K562 (cell line): ENCODE measurements around the gene PCDHGB5. TPM values are rescaled to one million over a fixed set of nuclear protein-coding genes. Genes with fewer than 3 reads are reported as not detected.

Source experiments
- ATAC-seq: fragments of 200-7000 bp; cut with Tn5 transposase; 3 replicates; pipeline ENCODE4 v1.9.1; 2020; ENCODE audit warnings: moderate library complexity
- BruUV-seq: library from RNA; stranded (reverse); fragments of 400-500 nt; replicated peaks from 2 replicates; lab custom pipeline; 2021; lab: Mats Ljungman, UMichigan
- CTCF ChIA-PET: fragments of 300-600 bp; formaldehyde crosslinking; extraction: SDS; loops from one replicate; lab custom pipeline; 2021; ENCODE audit warnings: low intra/inter-chr PET ratio; lab: Yijun Ruan, JAX
- POLR2A ChIA-PET: fragments of 300-600, 350-650 bp; sonication (Branson Sonifier 250); formaldehyde crosslinking; extraction: SDS; loops from one replicate; lab custom pipeline; 2021; ENCODE audit warnings: antibody characterized with exemption, inconsistent platforms; lab: Yijun Ruan, JAX
- DNase-seq, 4 experiments: peaks; one replicate each; pipeline versions ENCODE4 v3.0.0 to v3.0.0-alpha.2; 2011 to 2018; ENCODE audit warnings: low spot score in 3 of 4, mixed read lengths in 3 of 4; ENCODE audit errors: extremely low read depth in 1 of 4
- FAIRE-seq: peaks from 2 replicates; lab custom pipeline; 2011; peaks lifted over from hg19 to GRCh38; lab: Jason Lieb, UNC
- H2AFZ ChIP-seq: 2 replicates; pipeline ENCODE4 v1.6.0; 2011; ENCODE audit warnings: low read depth, low read length, control low read depth, inconsistent platforms
- H3K27ac ChIP-seq: fragments of 200-600 bp; 3 replicates; pipeline ENCODE4 v1.8.0; 2011; ENCODE audit warnings: low read depth, mild to moderate bottlenecking, control low read depth, inconsistent platforms, low read length, moderate library complexity, mixed read lengths; ENCODE audit errors: extremely low read depth
- H3K27me3 ChIP-seq, 2 experiments: fragments of 300-600 bp in 1 of 2; 2 replicates in 1 of 2; 3 replicates in 1 of 2; pipeline versions ENCODE4 v1.6.0 to v1.8.0; 2011; ENCODE audit warnings: inconsistent platforms in 2 of 2, low read length in 2 of 2, mild to moderate bottlenecking in 1 of 2, mixed read lengths in 1 of 2, moderate library complexity in 1 of 2; ENCODE audit not compliant: control insufficient read depth in 2 of 2, insufficient read depth in 2 of 2
- H3K36me3 ChIP-seq: fragments of 300-600 bp; 3 replicates; pipeline ENCODE4 v1.8.0; 2011; ENCODE audit warnings: mild to moderate bottlenecking, low read length, inconsistent platforms; ENCODE audit not compliant: control insufficient read depth, insufficient read depth
- H3K4me1 ChIP-seq, 2 experiments: fragments of 200-600 bp in 1 of 2; replicated peaks in 1 of 2; 2 replicates in 1 of 2; 3 replicates in 1 of 2; pipeline versions ENCODE4 v1.5.1 to v1.8.0; 2011; ENCODE audit warnings: inconsistent platforms in 2 of 2, low read length in 2 of 2, mild to moderate bottlenecking in 1 of 2, mixed read lengths in 1 of 2, moderate library complexity in 1 of 2; ENCODE audit not compliant: control insufficient read depth in 2 of 2, insufficient read depth in 2 of 2
- H3K4me2 ChIP-seq: 2 replicates; pipeline ENCODE4 v1.6.1; 2011; ENCODE audit warnings: low read length, control low read depth, inconsistent platforms, mixed read lengths; ENCODE audit not compliant: insufficient read depth
- H3K4me3 ChIP-seq: fragments of 200-600 bp; sonication (generic), shearing (Covaris generic); 2 replicates; pipeline ENCODE4 v1.5.1; 2016; ENCODE audit warnings: control low read depth, inconsistent platforms
- H3K79me2 ChIP-seq: fragments of 200-600 bp; 3 replicates; pipeline ENCODE4 v1.8.0; 2011; ENCODE audit warnings: low read length, inconsistent platforms; ENCODE audit not compliant: control insufficient read depth, insufficient read depth
- H3K9ac ChIP-seq, 2 experiments: 2 replicates each; pipeline versions ENCODE4 v1.6.0 to v1.6.1; 2011; ENCODE audit warnings: low read depth in 2 of 2, low read length in 2 of 2, control low read depth in 1 of 2, inconsistent platforms in 1 of 2, mild to moderate bottlenecking in 1 of 2, mixed read lengths in 1 of 2; ENCODE audit not compliant: insufficient read depth in 1 of 2
- H3K9me1 ChIP-seq: one replicate; pipeline ENCODE4 v1.6.0; 2011; ENCODE audit warnings: inconsistent platforms, mild to moderate bottlenecking, low read length, moderate library complexity; ENCODE audit not compliant: control insufficient read depth, insufficient read depth
- H3K9me3 ChIP-seq: replicated peaks from 2 replicates; pipeline ENCODE4 v1.5.1; 2011; ENCODE audit warnings: low read depth, low read length, inconsistent platforms; ENCODE audit not compliant: control insufficient read depth, insufficient read depth
- H4K20me1 ChIP-seq: replicated peaks from 2 replicates; pipeline ENCODE4 v1.6.1; 2011; ENCODE audit warnings: low read length, inconsistent platforms, mixed read lengths; ENCODE audit not compliant: control insufficient read depth, insufficient read depth
- ATF1 ChIP-seq, 2 experiments: fragments of 450-650 bp in 1 of 2; IDR thresholded peaks; 2 replicates each; pipeline ENCODE4 v1.6.1; 2016; ENCODE audit warnings: missing compliant biosample characterization in 1 of 2, missing genetic modification characterization in 1 of 2
- ETV5 ChIP-seq: sonication (generic); formaldehyde crosslinking; IDR thresholded peaks from 2 replicates; pipeline ENCODE4 v1.4.0; 2020; ENCODE audit warnings: low read depth, mild to moderate bottlenecking, missing genetic modification reagents
- NONO ChIP-seq, 2 experiments: fragments of 200-400 bp in 1 of 2; fragments of 450-650 bp in 1 of 2; formaldehyde crosslinking in 1 of 2; IDR thresholded peaks; 2 replicates each; pipeline ENCODE4 v1.6.1; 2017; ENCODE audit warnings: low read depth in 2 of 2, mild to moderate bottlenecking in 2 of 2, moderate library complexity in 2 of 2, low read length in 1 of 2
- REST ChIP-seq, 2 experiments: fragments of 450-650 bp; formaldehyde crosslinking in 1 of 2; IDR thresholded peaks; 2 replicates each; pipeline versions ENCODE4 v1.4.0 to v1.6.1; 2014 to 2020; ENCODE audit warnings: mild to moderate bottlenecking in 2 of 2, borderline replicate concordance in 1 of 2, low read depth in 1 of 2
- RREB1 ChIP-seq: fragments of 250-450 bp; sonication (Bioruptor Pico); IDR thresholded peaks from 2 replicates; pipeline ENCODE4 v1.4.0; 2020
- WGBS: fragments of 100-300 bp; shearing (Covaris generic); methylation state at CpG from one replicate; pipeline ENCODE4 v1.1.6; 2016; ENCODE audit warnings: low coverage, mixed read lengths; ENCODE audit not compliant: insufficient coverage; ENCODE audit errors: missing lambda C conversion rate; 5-methylcytosine and 5-hydroxymethylcytosine counted together
- in situ Hi-C: fragments of 300-500 bp; cut with MboI; formaldehyde crosslinking; loops from 4 replicates; pipeline ENCODE4 v1.15.0; 2018; ENCODE audit warnings: inconsistent platforms, mixed read lengths
- intact Hi-C: fragments of 100-400 bp; cut with micrococcal nuclease; formaldehyde crosslinking; loops from 2 replicates; pipeline ENCODE4 v1.14.2; 2022
- polyA plus RNA-seq, 8 experiments: library from polyadenylated mRNA; depleted of rRNA in 4 of 8; stranded (reverse) in 5 of 8; unstranded in 3 of 8; fragments of >200 nt; fragmentation: Nextera tagmentation in 2 of 8; fragmentation: Illumina TruSeq in 1 of 8; extraction: Ambion mirVana in 2 of 8; extraction: Trizol in 1 of 8; gene quantifications; 2 replicates each; pipeline versions ENCODE4 v1.2.1 to v1.2.3, GENCODE V29; 2011 to 2014; ENCODE audit warnings: inconsistent platforms in 1 of 8, missing spikeins in 1 of 8
- total RNA-seq, 7 experiments: library from RNA; depleted of rRNA in 6 of 7; stranded (reverse); fragments of >200 nt in 6 of 7; fragmentation: Illumina TruSeq in 2 of 7; extraction: Trizol in 2 of 7; gene quantifications; 2 replicates each; pipeline versions ENCODE4 v1.2.1 to v1.2.3, GENCODE V29; 2011 to 2021; ENCODE audit warnings: low replicate concordance in 1 of 7

PCDHGB5 gene
- total and polyA plus RNA-seq, 9 of the 15 experiments (the other 6 are each of a cell fraction or from before 2014, with no cell fraction given): 0.05 to 0.29 (median 0.12) TPM; not detected in 2

DNA sequence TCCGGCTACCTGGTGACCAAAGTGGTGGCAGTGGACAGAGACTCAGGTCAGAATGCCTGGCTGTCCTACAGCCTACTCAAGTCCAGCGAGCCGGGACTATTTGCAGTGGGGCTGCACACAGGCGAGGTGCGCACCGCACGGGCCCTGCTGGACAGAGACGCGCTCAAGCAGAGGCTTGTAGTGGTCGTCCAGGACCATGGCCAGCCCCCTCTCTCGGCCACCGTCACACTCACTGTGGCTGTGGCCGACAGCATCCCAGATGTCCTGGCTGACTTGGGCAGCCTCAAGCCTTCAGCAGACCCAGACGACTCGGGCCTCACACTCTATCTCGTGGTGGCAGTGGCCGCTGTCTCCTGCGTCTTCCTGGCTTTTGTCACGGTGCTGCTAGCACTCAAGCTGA lies 40.8 kb upstream of the PCDHGB5 start:
- no peaks in the 10 kb centered on the region for H4K20me1 ChIP-seq
- ChIA-PET POLR2A (no interaction called here), CTCF (no interaction called here)
- peak; percentile 50 for ATAC-seq
- H2AFZ ChIP-seq: no peak overlapping the region
- peaks cover 3 to 12% of the 10 kb centered on the region in 2 experiments; a peak in 3 of 5 replicates for H3K4me1 ChIP-seq
- H3K9ac ChIP-seq: no peak overlapping the region; a peak in 1 of 4 replicates
- no peak for DNase-seq
- H3K4me2 ChIP-seq: no peak overlapping the region
- no peak overlapping the region for H3K4me3 ChIP-seq
- H3K9me1 ChIP-seq: no peaks in the 10 kb centered on the region
- no TSS peak for BruUV-seq
- no peak for FAIRE-seq
- WGBS: 7% methylated on average over 19 of the region's 19 CpGs
- no peaks in the 10 kb centered on the region; the same call in 1 of the 2 replicates for H3K9me3 ChIP-seq
- peaks cover 0 to 18% of the 10 kb centered on the region in 2 experiments; a peak in 2 of 5 replicates for H3K27me3 ChIP-seq
- no peaks in the 10 kb centered on the region for H3K36me3 ChIP-seq
- H3K27ac ChIP-seq: no peak overlapping the region
- in situ Hi-C loops (no loop called here), intact Hi-C loops (no loop called here)
- no peaks in the 10 kb centered on the region for H3K79me2 ChIP-seq
- peak; percentile 76 for TF ChIP-seq REST (IDR thresholded peaks at IDR 0.05; ENCODE audit: borderline replicate concordance)
- 0 out of 2 replicates have a peak, but pooled peaks have one; percentile 44 for TF ChIP-seq REST (CRISPR knock-in tag; IDR thresholded peaks at IDR 0.05; ENCODE audit: low read depth)
- no peak for TF ChIP-seq NONO (IDR thresholded peaks at IDR 0.05; ENCODE audit: low read depth in 2 of 2, low read length in 1 of 2)
- TF ChIP-seq RREB1 (CRISPR knock-in tag): 0 out of 2 replicates have a peak, but pooled peaks have one; percentile 37
- TF ChIP-seq ETV5 (CRISPR knock-in tag): no peak
- TF ChIP-seq ATF1 (CRISPR knock-in tag; IDR thresholded peaks at IDR 0.05): no peak
- no peak for TF ChIP-seq ATF1 (tag; IDR thresholded peaks at IDR 0.05)
